ENCODE results near the gene HOXA6. TPM values are rescaled to one million over a fixed set of nuclear protein-coding genes. Genes with fewer than 3 reads are reported as not detected.

HOXA6 gene
- total and polyA plus RNA-seq, 2 donors (not counting 1 experiment from before 2014, with no cell fraction given), result 1.2 to 3.6 TPM

GRCh38 chr7:27157702-27158431 is 10.3 kb upstream of the HOXA6 start:
- H3K9ac ChIP-seq (ENCODE audit: insufficient read depth, low read length), result no peak overlapping the region
- no peak overlapping the region for H3K27ac ChIP-seq (ENCODE audit: insufficient read depth, low read length)
- DNase-seq (ENCODE audit: low read depth in 2 of 2), result no peak
- H3K27me3 ChIP-seq (ENCODE audit: control insufficient read depth, insufficient read depth, low read length), result no peaks in the 10 kb centered on the region
- H4K20me1 ChIP-seq (ENCODE audit: control insufficient read depth, extremely low read depth, insufficient read depth, low read length), result no peaks in the 10 kb centered on the region
- no peak overlapping the region for H3K4me3 ChIP-seq (replicated peaks in 1 of 4; ENCODE audit: control extremely low read depth in 1 of 4, insufficient read depth in 1 of 4, low read depth in 3 of 4, low read length in 4 of 4)
- no peak overlapping the region for H3K4me2 ChIP-seq (ENCODE audit: extremely low read depth, insufficient read depth, low read length)
- no peak overlapping the region for H2AFZ ChIP-seq (ENCODE audit: low read length)
- H3K9me3 ChIP-seq (ENCODE audit: control insufficient read depth, insufficient read depth, low read depth, low read length), result no peaks in the 10 kb centered on the region
- no peaks in the 10 kb centered on the region for H3K36me3 ChIP-seq (ENCODE audit: control insufficient read depth, insufficient read depth, low read length)
- no peaks in the 10 kb centered on the region for H3K79me2 ChIP-seq (ENCODE audit: control insufficient read depth, insufficient read depth, low read length)
- H3K4me1 ChIP-seq (ENCODE audit: control insufficient read depth, extremely low read depth, insufficient read depth, low read length), result peaks cover 4% of the 10 kb centered on the region
- TF ChIP-seq CTCF (conservative IDR thresholded peaks at IDR 0.05 in 1 of 2, IDR thresholded peaks at IDR 0.05 in 1 of 2; ENCODE audit: low read depth in 1 of 2, low read length in 2 of 2) (no peak), EZH2 (IDR thresholded peaks at IDR 0.05; ENCODE audit: low read length, missing control alignments) (no peak)

DNA sequence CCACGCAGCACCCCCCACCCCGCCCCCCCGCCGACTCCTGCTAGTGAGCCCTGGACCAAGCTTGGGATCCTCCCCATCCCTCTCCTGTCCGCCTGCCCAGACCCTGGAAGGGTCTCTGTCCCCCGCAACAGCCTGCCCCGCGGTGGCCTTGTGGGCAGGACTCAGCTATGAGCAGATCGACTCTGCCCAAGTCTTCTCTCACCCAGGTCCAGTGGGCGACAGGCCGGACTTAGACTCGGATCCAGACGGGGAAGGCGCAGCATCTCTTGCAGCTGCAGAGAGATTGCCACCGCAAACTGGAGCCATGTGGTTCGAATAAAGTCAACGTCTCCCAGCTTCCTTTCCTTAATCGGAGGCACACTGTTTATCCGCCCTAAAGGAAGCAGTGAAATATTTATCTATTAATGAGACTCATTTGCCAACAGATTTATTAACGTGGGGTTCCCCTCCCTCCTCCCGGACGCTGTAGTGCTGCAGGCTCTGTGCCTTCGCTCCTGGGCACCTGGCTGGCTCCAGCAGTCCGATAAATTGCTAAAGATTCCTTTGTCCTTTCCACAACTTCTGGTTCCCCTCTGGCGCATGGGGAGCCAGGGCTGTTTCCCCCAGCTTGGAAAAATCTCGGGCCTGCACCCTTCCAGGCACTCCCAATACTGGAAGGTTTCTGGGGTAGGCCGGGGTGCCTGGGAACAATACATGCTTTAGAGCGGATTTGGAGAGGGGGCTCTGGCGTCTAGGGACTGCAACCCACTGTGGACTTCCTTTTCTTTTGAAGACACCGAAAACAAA is 9.5 kb upstream of the HOXA6 start:
- no peaks in the 10 kb centered on the region for H3K27me3 ChIP-seq (ENCODE audit: control insufficient read depth, insufficient read depth, low read length)
- no peak overlapping the region for H3K27ac ChIP-seq (ENCODE audit: insufficient read depth, low read length)
- peaks cover 4% of the 10 kb centered on the region for H3K4me1 ChIP-seq (ENCODE audit: control insufficient read depth, extremely low read depth, insufficient read depth, low read length)
- no peak overlapping the region for H3K9ac ChIP-seq (ENCODE audit: insufficient read depth, low read length)
- peak overlapping the region in 1 of 4 experiments; percentile 73 for H3K4me3 ChIP-seq (replicated peaks in 1 of 4; ENCODE audit: control extremely low read depth in 1 of 4, insufficient read depth in 1 of 4, low read depth in 3 of 4, low read length in 4 of 4)
- TF ChIP-seq EZH2 (IDR thresholded peaks at IDR 0.05; ENCODE audit: low read length, missing control alignments) (no peak), CTCF (conservative IDR thresholded peaks at IDR 0.05 in 1 of 2, IDR thresholded peaks at IDR 0.05 in 1 of 2; ENCODE audit: low read depth in 1 of 2, low read length in 2 of 2) (no peak)
- H3K9me3 ChIP-seq (ENCODE audit: control insufficient read depth, insufficient read depth, low read depth, low read length), result no peaks in the 10 kb centered on the region
- H4K20me1 ChIP-seq (ENCODE audit: control insufficient read depth, extremely low read depth, insufficient read depth, low read length), result no peaks in the 10 kb centered on the region
- no peaks in the 10 kb centered on the region for H3K36me3 ChIP-seq (ENCODE audit: control insufficient read depth, insufficient read depth, low read length)
- DNase-seq (ENCODE audit: low read depth in 2 of 2), result no peak
- H3K4me2 ChIP-seq (ENCODE audit: extremely low read depth, insufficient read depth, low read length), result peak overlapping the region; percentile 85
- H2AFZ ChIP-seq (ENCODE audit: low read length), result peak overlapping the region; percentile 60
- peaks cover 1% of the 10 kb centered on the region for H3K79me2 ChIP-seq (ENCODE audit: control insufficient read depth, insufficient read depth, low read length)

GRCh38 chr7:27156508-27156898 is 8.9 kb upstream of the HOXA6 start, which contains the start of gene HOXA7:
HOXA7 (minus strand) TSS chr7:27156675; CDS start chr7:27156545, 130 bp downstream.
- peaks cover 5% of the 10 kb centered on the region for H3K79me2 ChIP-seq (ENCODE audit: control insufficient read depth, insufficient read depth, low read length)
- peak within 1 kb of the TSS; percentile 85 for H3K4me2 ChIP-seq (ENCODE audit: extremely low read depth, insufficient read depth, low read length)
- no peaks in the 10 kb centered on the region for H4K20me1 ChIP-seq (ENCODE audit: control insufficient read depth, extremely low read depth, insufficient read depth, low read length)
- H3K9me3 ChIP-seq (ENCODE audit: control insufficient read depth, insufficient read depth, low read depth, low read length), result no peaks in the 10 kb centered on the region
- peak in 1 of 2 donors; percentile 73 for DNase-seq (ENCODE audit: low read depth in 2 of 2)
- TF ChIP-seq EZH2 (IDR thresholded peaks at IDR 0.05; ENCODE audit: low read length, missing control alignments) (no peak), CTCF (conservative IDR thresholded peaks at IDR 0.05 in 1 of 2, IDR thresholded peaks at IDR 0.05 in 1 of 2; ENCODE audit: low read depth in 1 of 2, low read length in 2 of 2) (no peak)
- no peaks in the 10 kb centered on the region for H3K27me3 ChIP-seq (ENCODE audit: control insufficient read depth, insufficient read depth, low read length)
- peaks cover 4% of the 10 kb centered on the region for H3K4me1 ChIP-seq (ENCODE audit: control insufficient read depth, extremely low read depth, insufficient read depth, low read length)
- H3K9ac ChIP-seq (ENCODE audit: insufficient read depth, low read length), result peak within 1 kb of the TSS; percentile 67
- peak within 1 kb of the TSS; percentile 64 to 86 (median 73) for H3K4me3 ChIP-seq (replicated peaks in 1 of 4; ENCODE audit: control extremely low read depth in 1 of 4, insufficient read depth in 1 of 4, low read depth in 3 of 4, low read length in 4 of 4)
- H3K36me3 ChIP-seq (ENCODE audit: control insufficient read depth, insufficient read depth, low read length), result no peaks in the 10 kb centered on the region
- peak within 1 kb of the TSS; percentile 90 for H2AFZ ChIP-seq (ENCODE audit: low read length)
- peak within 1 kb of the TSS; percentile 63 for H3K27ac ChIP-seq (ENCODE audit: insufficient read depth, low read length)
